Stimulated activated CD8-positive, alpha-beta memory T cell treated with anti-CD3 and anti-CD28 coated beads, Interleukin-12 subunit alpha, Interleukin-12 subunit beta, amount 100 ng/mL, for 4 hours (primary cell): ENCODE data around the gene CASP4.
"Not testable (repeated sequence)": the region's sequence is repeated elsewhere in the genome, so short reads cannot be mapped to it uniquely, and the experiment has no call there.

ENCODE experiments used
- DNase-seq: peaks from one replicate; pipeline ENCODE4 v3.0.0-alpha.2; 2020; ENCODE audit warnings: low read depth

The CASP4 gene

GRCh38 chr11:104956528-104956927, 11.8 kb downstream of the CASP4 start:
- no peak for DNase-seq

GRCh38 chr11:104946907-104947306, 21.5 kb downstream of the CASP4 start:
- no peak for DNase-seq

GRCh38 chr11:104944076-104944475, 24.3 kb downstream of the CASP4 start:
- DNase-seq = no peak

GRCh38 chr11:104943561-104943960, 24.8 kb downstream of the CASP4 start:
- DNase-seq = no peak

GRCh38 chr11:104934594-104934993, 33.8 kb downstream of the CASP4 start:
- DNase-seq = no peak

GRCh38 chr11:104934073-104934472, 34.3 kb downstream of the CASP4 start:
- DNase-seq = not testable (repeated sequence)

GRCh38 chr11:104928811-104929210, 39.6 kb downstream of the CASP4 start:
- no peak for DNase-seq

GRCh38 chr11:104926771-104927611, 41.4 kb downstream of the CASP4 start:
- no peak for DNase-seq

- no peak for DNase-seq
Observed at GRCh38 chr11:104925850-104926249, 42.5 kb downstream of the CASP4 start.

- DNase-seq = no peak
Observed at GRCh38 chr11:104918113-104918824, 50.1 kb downstream of the CASP4 start.

GRCh38 chr11:104917271-104918112, 50.9 kb downstream of the CASP4 start:
- no peak for DNase-seq

GRCh38 chr11:104916442-104916841, 51.9 kb downstream of the CASP4 start:
- no peak for DNase-seq

- DNase-seq = no peak
Observed at GRCh38 chr11:104912102-104912501, 56.3 kb downstream of the CASP4 start.

- no peak for DNase-seq
Observed at GRCh38 chr11:104908186-104908531, 60.2 kb downstream of the CASP4 start.

GRCh38 chr11:104907521-104908185, 60.7 kb downstream of the CASP4 start:
- no peak for DNase-seq

GRCh38 chr11:104905271-104905670, 63.1 kb downstream of the CASP4 start:
- no peak for DNase-seq

GRCh38 chr11:104899226-104899625, 69.1 kb downstream of the CASP4 start:
- DNase-seq = no peak

GRCh38 chr11:104898685-104899013, 69.7 kb downstream of the CASP4 start:
- DNase-seq = no peak

GRCh38 chr11:104897891-104898684, 70.3 kb downstream of the CASP4 start, which contains the start of gene CASP12:
CASP12 (minus strand) TSS chr11:104898460.
- no peak for DNase-seq

- no peak for DNase-seq
Observed at GRCh38 chr11:104895634-104896033, 72.7 kb downstream of the CASP4 start.

- no peak for DNase-seq
Observed at GRCh38 chr11:104893876-104894275, 74.5 kb downstream of the CASP4 start.
